GM12873 (cell line): ENCODE results near the gene ICAM1.

Source experiments
- CTCF ChIP-seq: IDR thresholded peaks from 2 replicates; pipeline ENCODE4 v1.5.1; 2012; ENCODE audit warnings: low read depth, mild to moderate bottlenecking, moderate library complexity, low read length, control low read depth; ENCODE audit not compliant: insufficient read depth; ENCODE audit errors: missing control alignments

ICAM1 gene

GRCh38 chr19:10316229-10317044 is 45.5 kb downstream of the ICAM1 start:
- TF ChIP-seq CTCF, result no peak

- TF ChIP-seq CTCF, result no peak
Measured at GRCh38 chr19:10317045-10317856, 46.3 kb downstream of the ICAM1 start.

GRCh38 chr19:10317857-10318462 is 47.0 kb downstream of the ICAM1 start:
- TF ChIP-seq CTCF, result no peak

GRCh38 chr19:10318807-10319682 is 48.1 kb downstream of the ICAM1 start:
- TF ChIP-seq CTCF, result no peak

- TF ChIP-seq CTCF, result no peak
Measured at GRCh38 chr19:10320602-10321416, 49.9 kb downstream of the ICAM1 start.

GRCh38 chr19:10321417-10321797 is 50.5 kb downstream of the ICAM1 start:
- TF ChIP-seq CTCF, result no peak
